ENCODE measurements around the gene RCC1. TPM values are rescaled to one million over a fixed set of nuclear protein-coding genes. Genes with fewer than 3 reads are reported as not detected.
"Not testable (repeated sequence)": the region's sequence is repeated elsewhere in the genome, so short reads cannot be mapped to it uniquely, and the experiment has no call there.

RCC1 gene
- total RNA-seq, 1 donor from 2014 or later: 23.8 TPM

GRCh38 chr1:28518000-28518744, 12.3 kb downstream of the RCC1 start:
- intact Hi-C loops (cut with DNase I): loop anchor here (5.0 to 10.0 kb wide), 2 partner anchors 84 to 357 kb away; no protein-coding TSS in a partner anchor
- no peaks in the 10 kb centered on the region for H3K27me3 ChIP-seq
- peaks cover 0 to 25% of the 10 kb centered on the region in 2 donors for H3K36me3 ChIP-seq
- peak overlapping the region; percentile 75 for H3K27ac ChIP-seq
- TF ChIP-seq POLR2A (IDR thresholded peaks at IDR 0.05) (no peak), CTCF (IDR thresholded peaks at IDR 0.05) (peak; percentile 91 to 100 (median 98)), POLR2AphosphoS5 (IDR thresholded peaks at IDR 0.05; ENCODE audit: insufficient read depth in 1 of 2, low read depth in 1 of 2) (peak; percentile 46 to 71)
- peak in 1 of 2 donors; percentile 90 for DNase-seq (ENCODE audit: extremely low spot score in 2 of 2)
- no peaks in the 10 kb centered on the region for H3K9me3 ChIP-seq
- H3K4me1 ChIP-seq: peaks cover 21% of the 10 kb centered on the region
- peak overlapping the region; percentile 51 to 81 for H3K4me3 ChIP-seq

- peak overlapping the region; percentile 51 to 81 for H3K4me3 ChIP-seq
- intact Hi-C loops (cut with DNase I): loop anchor here (5.0 to 10.0 kb wide), 2 partner anchors 83 to 356 kb away; no protein-coding TSS in a partner anchor
- H3K27ac ChIP-seq: peak overlapping the region; percentile 75
- H3K9me3 ChIP-seq: no peaks in the 10 kb centered on the region
- no peaks in the 10 kb centered on the region for H3K27me3 ChIP-seq
- no peak for DNase-seq (ENCODE audit: extremely low spot score in 2 of 2)
- TF ChIP-seq POLR2AphosphoS5 (IDR thresholded peaks at IDR 0.05; ENCODE audit: insufficient read depth in 1 of 2, low read depth in 1 of 2) (no peak), POLR2A (IDR thresholded peaks at IDR 0.05) (no peak), CTCF (IDR thresholded peaks at IDR 0.05) (no peak)
- H3K36me3 ChIP-seq: peaks cover 0 to 19% of the 10 kb centered on the region in 2 donors
- H3K4me1 ChIP-seq: peaks cover 18% of the 10 kb centered on the region
Observed at GRCh38 chr1:28518745-28519341, 13.0 kb downstream of the RCC1 start.

GRCh38 chr1:28519946-28520725, 14.3 kb downstream of the RCC1 start:
- H3K9me3 ChIP-seq: no peaks in the 10 kb centered on the region
- no peaks in the 10 kb centered on the region for H3K27me3 ChIP-seq
- peaks cover 0 to 6% of the 10 kb centered on the region in 2 donors for H3K36me3 ChIP-seq
- H3K27ac ChIP-seq: no peak overlapping the region
- TF ChIP-seq POLR2AphosphoS5 (IDR thresholded peaks at IDR 0.05; ENCODE audit: insufficient read depth in 1 of 2, low read depth in 1 of 2): no peak
- no peak for TF ChIP-seq POLR2A (IDR thresholded peaks at IDR 0.05)
- TF ChIP-seq CTCF (IDR thresholded peaks at IDR 0.05): no peak
- DNase-seq (ENCODE audit: extremely low spot score in 2 of 2): no peak
- intact Hi-C loops (cut with DNase I): loop anchor here (5.0 to 10.0 kb wide), 2 partner anchors 82 to 355 kb away; no protein-coding TSS in a partner anchor
- H3K4me3 ChIP-seq: no peak overlapping the region
- peaks cover 18% of the 10 kb centered on the region for H3K4me1 ChIP-seq

- intact Hi-C loops (cut with DNase I); H3K27me3 ChIP-seq; H3K9me3 ChIP-seq; H3K27ac ChIP-seq; H3K36me3 ChIP-seq; DNase-seq (ENCODE audit: extremely low spot score in 2 of 2); H3K4me3 ChIP-seq: not testable (repeated sequence)
- peaks cover 18% of the 10 kb centered on the region for H3K4me1 ChIP-seq
Observed at GRCh38 chr1:28520796-28521195, 15.0 kb downstream of the RCC1 start.

GRCh38 chr1:28521502-28522164, 15.8 kb downstream of the RCC1 start:
- TF ChIP-seq POLR2AphosphoS5 (IDR thresholded peaks at IDR 0.05; ENCODE audit: insufficient read depth in 1 of 2, low read depth in 1 of 2) (no peak), CTCF (IDR thresholded peaks at IDR 0.05) (no peak), POLR2A (IDR thresholded peaks at IDR 0.05) (no peak)
- Histone ChIP-seq H3K27ac (no peak overlapping the region), H3K36me3 (no peaks in the 10 kb centered on the region), H3K27me3 (no peaks in the 10 kb centered on the region), H3K9me3 (no peaks in the 10 kb centered on the region), H3K4me3 (no peak overlapping the region), H3K4me1 (peaks cover 18% of the 10 kb centered on the region)
- no peak for DNase-seq (ENCODE audit: extremely low spot score in 2 of 2)
- intact Hi-C loops (cut with DNase I): no loop called here

- H3K36me3 ChIP-seq; H3K9me3 ChIP-seq; H3K27me3 ChIP-seq; H3K27ac ChIP-seq; intact Hi-C loops (cut with DNase I); DNase-seq (ENCODE audit: extremely low spot score in 2 of 2); H3K4me3 ChIP-seq: not testable (repeated sequence)
- peaks cover 15% of the 10 kb centered on the region for H3K4me1 ChIP-seq
Observed at GRCh38 chr1:28522537-28522936, 16.7 kb downstream of the RCC1 start.

- H3K27ac ChIP-seq: not testable (repeated sequence)
Observed at GRCh38 chr1:28525002-28525642, 19.3 kb downstream of the RCC1 start.

More at GRCh38 chr1:28525002-28525642, 19.3 kb downstream of the RCC1 start:
- DNase-seq (ENCODE audit: extremely low spot score in 2 of 2); H3K4me1 ChIP-seq; H3K36me3 ChIP-seq; intact Hi-C loops (cut with DNase I); H3K27me3 ChIP-seq; H3K9me3 ChIP-seq; H3K4me3 ChIP-seq: not testable (repeated sequence)

All from vagina (tissue), 2 donors.